ENCODE measurements around the gene ZNF423. TPM values are rescaled to one million over a fixed set of nuclear protein-coding genes. Genes with fewer than 3 reads are reported as not detected.

ZNF423 gene
- total and polyA plus RNA-seq, 2 experiments from 2014 or later: 14.9 to 41.8 TPM

DNA sequence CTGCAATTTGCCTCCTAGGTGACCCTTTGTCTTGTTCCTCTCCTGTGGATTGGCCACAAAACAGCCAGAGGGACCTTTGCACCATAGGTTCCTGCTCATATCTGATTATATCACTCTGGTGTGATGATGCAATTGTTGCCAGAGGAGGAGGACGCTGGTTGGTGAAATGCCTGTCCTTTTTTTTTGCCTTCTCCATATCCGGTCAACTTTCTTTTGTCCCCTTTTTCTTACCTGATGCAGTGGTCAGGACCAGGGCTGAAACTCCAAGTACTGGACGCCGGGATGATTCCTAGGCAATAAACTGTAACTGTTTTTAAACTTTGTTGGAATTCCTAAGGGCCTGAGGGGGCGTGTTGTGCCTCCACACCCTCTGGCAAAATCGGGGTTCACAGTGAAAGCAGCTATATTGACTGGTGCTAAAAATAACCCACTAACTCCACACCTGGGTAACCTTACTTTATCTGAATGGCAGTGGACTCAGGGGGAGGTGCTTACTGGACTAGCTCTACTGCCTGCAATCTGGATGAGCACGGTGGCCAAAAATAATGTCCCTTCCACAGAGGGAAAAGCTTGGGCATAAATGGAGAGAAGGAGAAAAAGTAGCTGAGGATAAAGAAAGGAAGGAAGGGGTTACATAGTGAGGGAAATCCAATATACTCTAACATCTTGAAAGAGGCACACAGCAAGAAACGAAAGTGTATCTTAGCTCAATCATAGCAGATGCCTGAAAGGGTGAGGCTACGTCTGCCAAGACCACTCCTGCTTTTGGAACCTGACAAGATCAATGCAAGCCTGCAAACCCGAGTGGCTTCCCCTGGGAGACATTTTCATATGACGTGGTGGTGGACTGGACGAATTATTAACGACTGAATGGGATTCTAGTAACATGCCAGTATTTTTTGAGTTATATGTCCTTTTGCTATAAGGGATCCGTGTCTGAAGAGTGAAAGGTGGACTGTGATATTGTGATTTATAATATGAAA lies 28.4 kb upstream of the ZNF423 start:
- H3K27ac ChIP-seq (ENCODE audit: low read depth): no peak overlapping the region
- H3K27me3 Mint-ChIP-seq (ENCODE audit: insufficient read depth, low read depth, poor library complexity): no peaks in the 10 kb centered on the region
- no peaks in the 10 kb centered on the region for H3K79me2 ChIP-seq (replicated peaks; ENCODE audit: insufficient read depth)
- no peaks in the 10 kb centered on the region for H3K36me3 Mint-ChIP-seq (ENCODE audit: low read depth)
- H3F3A ChIP-seq (replicated peaks; ENCODE audit: low read depth): no peaks in the 10 kb centered on the region
- H2AFZ ChIP-seq: peak overlapping the region; percentile 92
- no peak overlapping the region for H3K4me3 Mint-ChIP-seq
- DNase-seq (ENCODE audit: low spot score) (no peak), ATAC-seq (no peak)
- no peak for TF ChIP-seq ZNF114 (CRISPR knock-in tag; IDR thresholded peaks at IDR 0.05)
- no peak for TF ChIP-seq ZNF462 (CRISPR knock-in tag; IDR thresholded peaks at IDR 0.05)
- no peak for TF ChIP-seq EZH2phosphoT487 (IDR thresholded peaks at IDR 0.05; ENCODE audit: unreplicated experiment)
- TF ChIP-seq NANOG (IDR thresholded peaks at IDR 0.05; ENCODE audit: borderline replicate concordance): no peak
- no peak for TF ChIP-seq POLR2AphosphoS5 (IDR thresholded peaks at IDR 0.05; ENCODE audit: low read depth)
- no peak for TF ChIP-seq EZH2 (IDR thresholded peaks at IDR 0.05; ENCODE audit: low read depth, unreplicated experiment)
- TF ChIP-seq ZNF331 (CRISPR knock-in tag; IDR thresholded peaks at IDR 0.05; ENCODE audit: low read depth): no peak
- TF ChIP-seq JUNB (IDR thresholded peaks at IDR 0.05; ENCODE audit: unreplicated experiment): no peak
- no peak for TF ChIP-seq CREB1 (CRISPR knock-in tag; IDR thresholded peaks at IDR 0.05; ENCODE audit: low read depth)
- no peak for TF ChIP-seq CTCF (conservative IDR thresholded peaks at IDR 0.05; ENCODE audit: low read depth in 2 of 2)
- no peak for TF ChIP-seq STAT1 (IDR thresholded peaks at IDR 0.05; ENCODE audit: unreplicated experiment)
- no peak for TF ChIP-seq REST (IDR thresholded peaks at IDR 0.05; ENCODE audit: unreplicated experiment)
- no peak for TF ChIP-seq ETS1 (IDR thresholded peaks at IDR 0.05)
- H3K4me2 ChIP-seq: 0 out of 2 replicates have a peak overlapping the region, but pooled peaks have one; percentile 38
- H3K27ac Mint-ChIP-seq: no peak overlapping the region
- peaks cover 12% of the 10 kb centered on the region for H3K4me1 Mint-ChIP-seq
- H3K27me3 ChIP-seq (ENCODE audit: insufficient read depth): no peaks in the 10 kb centered on the region
- H3K4me1 ChIP-seq (ENCODE audit: insufficient read depth): peaks cover 10% of the 10 kb centered on the region; the same call in 1 of the 2 replicates
- H3K36me3 ChIP-seq (ENCODE audit: insufficient read depth): no peaks in the 10 kb centered on the region
- peaks cover under 1% of the 10 kb centered on the region; the same call in 1 of the 3 replicates for H3K9me3 Mint-ChIP-seq
- no peaks in the 10 kb centered on the region for H3K9me2 ChIP-seq (ENCODE audit: insufficient read depth)
- no peak overlapping the region for H3K4me3 ChIP-seq
- no peaks in the 10 kb centered on the region for H4K20me1 ChIP-seq (replicated peaks; ENCODE audit: insufficient read depth)
